ENCODE measurements around the gene TRIM71. TPM values are rescaled to one million over a fixed set of nuclear protein-coding genes. Genes with fewer than 3 reads are reported as not detected.
"Not testable (repeated sequence)": the region's sequence is repeated elsewhere in the genome, so short reads cannot be mapped to it uniquely, and the experiment has no call there.

TRIM71 gene
- total RNA-seq, 2 donors from 2014 or later, result 154 to 169 TPM

DNA sequence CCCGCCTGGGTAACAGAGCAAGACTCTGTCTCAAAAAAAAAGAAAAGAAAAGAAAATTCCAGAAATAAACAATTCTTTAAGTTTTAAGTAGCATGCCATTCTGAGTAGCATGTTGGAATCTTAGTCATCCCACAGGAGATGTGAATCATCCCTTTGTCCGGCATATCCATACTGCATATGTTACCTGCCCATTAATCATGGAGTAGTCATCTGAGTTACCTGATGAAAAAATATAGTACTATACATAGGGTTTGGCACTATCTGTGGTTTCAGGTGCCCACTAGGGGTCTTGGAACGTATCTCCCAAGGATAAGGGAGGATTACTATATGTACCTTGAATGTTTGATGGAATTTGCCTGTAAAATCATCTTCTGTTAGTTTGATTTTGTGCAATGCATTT, 127.3 kb downstream of the TRIM71 start:
- no peak overlapping the region for H3K4me3 ChIP-seq (ENCODE audit: low read length)
- no peaks in the 10 kb centered on the region for H3K4me1 Mint-ChIP-seq
- no peak overlapping the region for H3K27ac Mint-ChIP-seq
- no peaks in the 10 kb centered on the region for H3K4me1 ChIP-seq (ENCODE audit: control insufficient read depth, insufficient read depth, low read length)
- no peaks in the 10 kb centered on the region for H3K9me3 ChIP-seq (ENCODE audit: control insufficient read depth, low read length)
- no peak overlapping the region for H3K27ac ChIP-seq (ENCODE audit: low read depth, low read length)
- WGBS, 2 experiments (ENCODE audit: insufficient coverage in 1 of 2, insufficient read length in 1 of 2), result 96% methylated on average over 3 of the region's 3 CpGs; no CpG with 5 or more reads in 1 of the 2 experiments
- peaks cover 10% of the 10 kb centered on the region for H3K9me3 Mint-ChIP-seq
- H3K4me3 Mint-ChIP-seq, result no peak overlapping the region
- H3K36me3 Mint-ChIP-seq (ENCODE audit: low read depth), result peaks cover 3% of the 10 kb centered on the region
- DNase-seq, result no peak
- H3K36me3 ChIP-seq (ENCODE audit: control insufficient read depth, insufficient read depth, low read length), result no peaks in the 10 kb centered on the region
- no peak overlapping the region for H3K9ac ChIP-seq (ENCODE audit: extremely low read depth, low read length, poor library complexity, severe bottlenecking)
- no peaks in the 10 kb centered on the region for H3K27me3 ChIP-seq (ENCODE audit: control insufficient read depth, insufficient read depth, low read length, poor library complexity, severe bottlenecking)
- TF ChIP-seq, protein P1, sequence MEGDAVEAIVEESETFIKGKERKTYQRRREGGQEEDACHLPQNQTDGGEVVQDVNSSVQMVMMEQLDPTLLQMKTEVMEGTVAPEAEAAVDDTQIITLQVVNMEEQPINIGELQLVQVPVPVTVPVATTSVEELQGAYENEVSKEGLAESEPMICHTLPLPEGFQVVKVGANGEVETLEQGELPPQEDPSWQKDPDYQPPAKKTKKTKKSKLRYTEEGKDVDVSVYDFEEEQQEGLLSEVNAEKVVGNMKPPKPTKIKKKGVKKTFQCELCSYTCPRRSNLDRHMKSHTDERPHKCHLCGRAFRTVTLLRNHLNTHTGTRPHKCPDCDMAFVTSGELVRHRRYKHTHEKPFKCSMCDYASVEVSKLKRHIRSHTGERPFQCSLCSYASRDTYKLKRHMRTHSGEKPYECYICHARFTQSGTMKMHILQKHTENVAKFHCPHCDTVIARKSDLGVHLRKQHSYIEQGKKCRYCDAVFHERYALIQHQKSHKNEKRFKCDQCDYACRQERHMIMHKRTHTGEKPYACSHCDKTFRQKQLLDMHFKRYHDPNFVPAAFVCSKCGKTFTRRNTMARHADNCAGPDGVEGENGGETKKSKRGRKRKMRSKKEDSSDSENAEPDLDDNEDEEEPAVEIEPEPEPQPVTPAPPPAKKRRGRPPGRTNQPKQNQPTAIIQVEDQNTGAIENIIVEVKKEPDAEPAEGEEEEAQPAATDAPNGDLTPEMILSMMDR (conservative IDR thresholded peaks at IDR 0.05), result peak; percentile 42
- H3K27me3 Mint-ChIP-seq (ENCODE audit: insufficient read depth), result no peaks in the 10 kb centered on the region

DNA sequence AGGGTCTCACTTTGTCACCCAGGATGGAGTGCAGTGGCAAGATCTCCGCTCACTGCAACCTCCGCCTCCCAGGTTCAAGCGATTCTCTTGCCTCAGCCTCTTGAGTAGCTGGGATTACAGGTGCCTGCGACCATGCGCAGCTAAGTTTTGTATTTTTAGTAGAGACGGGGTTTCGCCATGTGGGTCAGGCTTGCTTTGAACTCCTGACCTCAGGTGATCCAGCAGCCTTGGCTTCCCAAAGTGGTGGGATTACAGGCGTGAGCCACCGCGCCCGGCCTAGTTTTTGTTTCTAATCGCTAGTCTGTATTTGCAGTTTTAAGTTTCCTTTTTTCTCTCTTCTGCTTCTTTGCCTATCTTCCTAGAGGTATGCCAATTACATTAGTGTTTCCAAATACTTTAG, 127.8 kb downstream of the TRIM71 start:
- H3K36me3 ChIP-seq (ENCODE audit: control insufficient read depth, insufficient read depth, low read length); H3K27ac ChIP-seq (ENCODE audit: low read depth, low read length); H3K4me3 Mint-ChIP-seq; H3K4me1 Mint-ChIP-seq; H3K4me3 ChIP-seq (ENCODE audit: low read length); DNase-seq; H3K27ac Mint-ChIP-seq; H3K9ac ChIP-seq (ENCODE audit: extremely low read depth, low read length, poor library complexity, severe bottlenecking); H3K4me1 ChIP-seq (ENCODE audit: control insufficient read depth, insufficient read depth, low read length); H3K36me3 Mint-ChIP-seq (ENCODE audit: low read depth); H3K27me3 Mint-ChIP-seq (ENCODE audit: insufficient read depth); H3K9me3 ChIP-seq (ENCODE audit: control insufficient read depth, low read length); H3K9me3 Mint-ChIP-seq; H3K27me3 ChIP-seq (ENCODE audit: control insufficient read depth, insufficient read depth, low read length, poor library complexity, severe bottlenecking): not testable (repeated sequence)
- 93 to 95% methylated on average over 9 to 12 of the region's 12 CpGs for WGBS, 2 experiments (ENCODE audit: insufficient coverage in 1 of 2, insufficient read length in 1 of 2)

DNA sequence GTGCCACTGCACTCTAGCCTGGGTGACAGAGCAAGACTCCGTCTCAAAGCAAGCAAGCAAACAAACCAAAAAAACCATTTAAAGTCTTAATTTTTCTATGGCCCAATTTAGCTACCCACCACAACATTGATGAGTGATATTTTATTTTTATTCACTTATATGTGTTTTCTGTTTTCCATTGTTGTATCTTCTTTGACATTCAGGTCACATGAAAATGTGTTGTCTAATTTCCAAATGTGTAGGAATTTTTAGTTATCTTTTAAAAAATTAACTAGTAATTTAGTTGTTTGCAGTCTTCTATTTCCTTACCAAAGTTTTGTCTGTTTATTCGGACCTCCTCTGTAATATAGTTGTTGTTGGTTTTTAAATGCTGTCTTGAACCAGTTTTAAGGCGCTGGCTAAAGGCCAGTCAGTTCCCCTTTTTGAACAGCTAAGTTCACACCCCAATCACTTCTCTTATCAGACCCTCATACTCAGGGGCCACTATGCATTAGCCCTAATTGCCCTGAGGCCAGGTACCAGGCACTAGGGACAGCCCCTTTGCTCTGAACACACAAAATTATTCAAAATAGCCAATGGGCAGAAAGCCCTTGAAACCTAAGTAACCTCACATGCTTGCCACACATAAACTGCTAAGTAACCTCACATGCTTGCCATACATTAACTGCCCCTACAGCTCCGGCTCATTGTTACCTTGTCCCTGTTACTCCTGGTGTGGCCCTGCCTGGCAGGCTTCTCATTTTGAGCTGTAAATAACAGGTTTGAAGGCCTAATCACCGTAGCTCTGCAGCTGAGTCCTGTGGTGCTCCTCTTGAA, 129.4 kb downstream of the TRIM71 start:
- Histone ChIP-seq H3K36me3 (ENCODE audit: control insufficient read depth, insufficient read depth, low read length) (no peaks in the 10 kb centered on the region), H3K27ac (ENCODE audit: low read depth, low read length) (no peak overlapping the region), H3K9ac (ENCODE audit: extremely low read depth, low read length, poor library complexity, severe bottlenecking) (no peak overlapping the region), H3K4me1 (ENCODE audit: control insufficient read depth, insufficient read depth, low read length) (no peaks in the 10 kb centered on the region), H3K27me3 (ENCODE audit: control insufficient read depth, insufficient read depth, low read length, poor library complexity, severe bottlenecking) (no peaks in the 10 kb centered on the region), H3K4me3 (ENCODE audit: low read length) (no peak overlapping the region), H3K9me3 (ENCODE audit: control insufficient read depth, low read length) (no peaks in the 10 kb centered on the region)
- Mint-ChIP-seq H3K4me1 (no peaks in the 10 kb centered on the region), H3K27me3 (ENCODE audit: insufficient read depth) (no peaks in the 10 kb centered on the region), H3K27ac (no peak overlapping the region), H3K36me3 (ENCODE audit: low read depth) (no peaks in the 10 kb centered on the region), H3K4me3 (no peak overlapping the region), H3K9me3 (no peaks in the 10 kb centered on the region)
- TF ChIP-seq, protein P1 (conservative IDR thresholded peaks at IDR 0.05), result no peak
- 84 to 90% methylated on average over 2 to 5 of the region's 5 CpGs for whole genome bisulfite sequencing, 2 experiments (ENCODE audit: insufficient coverage in 1 of 2, insufficient read length in 1 of 2)
- DNase-seq, result no peak

Other genes starting within 250 kb of the TRIM71 start
- 10 to 100 TPM; 41.6 to 42.5 TPM for gene DYNC1LI1, start 247.1 kb upstream of the TRIM71 start, total RNA-seq
- 10 to 100 TPM; 53.6 to 54.1 TPM for gene CNOT10, start 132.8 kb upstream of the TRIM71 start, total RNA-seq
- under 1 TPM in 1 of 2 donors, not detected in 1; 0.11 TPM for gene CCR4, start 133.6 kb downstream of the TRIM71 start, total RNA-seq